ENCODE results near the gene AIP.
"Not testable (repeated sequence)": the region's sequence is repeated elsewhere in the genome, so short reads cannot be mapped to it uniquely, and the experiment has no call there.

The AIP gene

GRCh38 chr11:67449116-67449844, 33.5 kb upstream of the AIP start:
- no peak for DNase-seq (ENCODE audit: low read depth)

DNA sequence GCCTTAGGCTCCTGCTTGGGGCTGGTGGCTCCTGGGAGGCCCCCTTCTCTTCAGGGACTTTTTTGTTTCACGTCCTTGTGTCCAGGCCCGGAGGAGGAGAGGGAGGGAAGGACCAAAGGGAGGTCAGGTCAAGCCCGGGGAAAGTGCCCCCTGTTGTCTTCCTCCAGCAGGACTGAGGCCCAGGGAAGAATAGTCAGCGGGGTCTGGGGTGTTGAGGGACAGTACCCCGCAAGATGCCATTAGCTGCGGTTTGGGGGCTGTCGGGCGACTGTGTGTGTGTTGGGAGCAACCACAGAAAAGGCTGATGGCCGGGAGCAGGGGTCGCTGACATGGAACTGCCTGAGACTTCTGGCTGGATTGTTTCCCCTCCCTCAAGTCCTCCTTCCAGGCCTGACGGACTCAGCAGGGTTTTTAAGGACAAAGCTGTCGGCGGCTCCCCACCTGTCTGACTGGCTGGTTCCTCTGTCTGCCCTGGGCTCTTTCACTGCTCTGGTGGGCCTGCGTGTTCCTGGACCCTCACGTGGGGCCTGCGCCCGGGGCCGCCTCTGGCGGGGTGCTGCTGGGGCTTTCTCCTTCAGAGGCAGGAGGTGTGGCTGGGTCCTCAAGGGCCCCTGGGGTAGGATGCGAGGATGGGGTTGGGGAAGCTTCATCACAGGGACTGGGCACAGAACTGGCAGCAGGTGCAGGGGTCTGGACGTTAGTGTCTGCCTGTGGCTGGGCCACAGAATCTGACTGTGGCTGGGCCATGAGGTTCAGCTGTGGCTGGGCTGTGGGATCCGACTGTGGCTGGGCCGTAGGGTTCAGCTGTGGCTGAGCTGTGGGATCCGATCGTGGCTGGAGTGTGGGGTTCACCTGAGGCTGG, 31.8 kb upstream of the AIP start:
- no peak for DNase-seq (ENCODE audit: low read depth)

DNA sequence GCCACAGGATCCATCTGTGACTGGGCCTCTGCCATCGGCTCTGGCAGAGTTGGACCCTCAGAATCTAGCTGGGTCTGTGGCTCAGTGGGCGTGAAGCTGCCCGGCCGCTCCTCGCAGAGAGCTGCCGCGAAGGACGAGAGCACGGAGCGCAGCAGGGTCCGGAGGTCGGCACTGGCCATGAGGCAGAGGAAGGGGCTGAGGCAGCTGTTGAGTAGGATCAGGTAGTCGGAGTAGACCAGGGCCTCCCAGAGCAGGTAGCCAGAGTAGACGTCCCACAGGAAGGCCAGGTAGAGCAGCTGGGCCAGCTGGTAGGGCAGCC, 31.2 kb upstream of the AIP start:
- no peak for DNase-seq (ENCODE audit: low read depth)

DNA sequence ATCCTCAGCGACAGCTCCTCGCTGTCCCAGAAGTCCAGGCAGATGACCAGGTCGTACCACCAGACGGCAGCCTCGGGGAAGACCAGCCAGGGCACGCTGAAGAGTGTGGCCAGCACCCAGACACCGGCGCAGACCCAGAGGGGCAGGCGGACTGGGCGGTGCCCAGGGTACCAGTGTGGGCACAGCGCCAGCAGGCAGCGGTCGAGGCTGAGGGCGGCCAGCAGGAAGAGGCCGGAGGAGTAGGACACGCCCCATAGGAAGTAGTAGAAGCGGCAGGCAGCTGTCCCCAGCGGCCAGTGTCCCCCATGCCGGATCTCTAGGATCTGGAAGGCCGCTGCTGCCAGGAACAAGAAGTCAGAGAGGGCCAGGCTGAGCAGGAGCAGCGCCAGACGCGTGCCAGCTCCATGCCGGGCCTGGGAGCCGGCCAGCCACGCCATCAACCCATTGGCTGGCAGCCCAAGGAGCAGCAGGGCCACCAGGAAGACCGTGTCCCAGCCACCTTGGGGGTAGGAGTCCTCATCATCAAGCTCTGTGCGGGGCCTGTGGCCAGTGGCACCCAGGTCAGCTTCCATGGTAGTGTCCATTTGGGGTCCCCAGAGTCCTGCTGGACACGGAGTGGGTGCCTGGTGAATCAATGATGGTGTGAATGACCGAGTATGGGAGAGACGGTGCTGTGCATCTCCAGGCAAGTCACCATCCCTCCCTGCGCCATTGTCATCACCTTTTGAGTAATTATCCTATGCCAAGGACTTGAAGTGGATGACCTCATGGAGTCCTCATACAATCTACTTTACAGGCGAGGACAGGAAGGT, 30.5 kb upstream of the AIP start, which contains the start of gene GPR152:
Gene GPR152 (minus strand): TSS at position 589 of the 812 bp plus-strand sequence. CDS start 5 bp downstream, at position 584.
- no peak for DNase-seq (ENCODE audit: low read depth)

DNA sequence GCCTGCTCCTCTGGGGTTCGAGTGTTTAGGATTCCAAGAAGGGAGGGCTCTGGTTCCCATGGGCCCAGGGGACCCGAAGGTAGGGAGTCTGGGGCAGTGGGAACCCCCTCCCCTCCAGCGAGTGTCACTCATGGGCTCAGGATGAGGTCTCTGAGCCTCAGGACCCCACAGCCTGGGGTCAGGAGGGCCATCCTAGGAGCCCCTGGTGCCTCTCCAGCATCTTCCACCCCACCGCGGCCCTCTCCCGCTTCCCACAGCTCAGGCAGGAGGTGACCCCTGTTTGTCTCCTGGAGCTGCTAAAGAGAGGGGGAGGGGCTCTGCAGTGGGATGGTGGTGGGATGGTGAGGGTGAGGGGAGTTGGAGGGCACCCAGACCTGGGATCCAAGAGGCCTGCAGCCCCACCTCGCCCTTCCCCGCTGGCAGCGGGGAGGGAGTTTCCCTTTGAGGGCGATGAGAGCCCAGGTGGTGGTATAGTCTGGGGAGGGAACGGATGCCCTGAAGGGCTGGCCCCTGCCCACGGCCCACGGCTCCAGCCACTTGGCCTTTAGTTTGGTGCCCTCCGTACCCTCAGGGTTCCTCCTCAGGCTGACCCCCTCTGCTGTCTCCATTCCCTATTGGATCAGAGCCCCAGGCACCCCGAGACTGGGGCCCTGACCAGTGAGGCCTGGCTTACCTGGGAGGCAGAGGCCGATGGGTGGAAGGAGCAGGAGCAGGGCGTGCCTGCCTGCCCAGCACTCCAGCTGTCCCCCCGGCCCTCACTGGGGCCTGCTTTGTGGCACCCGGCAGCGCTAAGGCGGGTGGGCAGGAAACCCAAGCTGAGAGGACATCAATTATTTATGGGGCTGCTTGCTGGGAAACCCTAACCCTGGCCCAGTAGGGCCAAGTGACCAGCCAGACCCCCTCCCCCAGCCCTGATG, 28.8 kb upstream of the AIP start:
- no peak for DNase-seq (ENCODE audit: low read depth)

DNA sequence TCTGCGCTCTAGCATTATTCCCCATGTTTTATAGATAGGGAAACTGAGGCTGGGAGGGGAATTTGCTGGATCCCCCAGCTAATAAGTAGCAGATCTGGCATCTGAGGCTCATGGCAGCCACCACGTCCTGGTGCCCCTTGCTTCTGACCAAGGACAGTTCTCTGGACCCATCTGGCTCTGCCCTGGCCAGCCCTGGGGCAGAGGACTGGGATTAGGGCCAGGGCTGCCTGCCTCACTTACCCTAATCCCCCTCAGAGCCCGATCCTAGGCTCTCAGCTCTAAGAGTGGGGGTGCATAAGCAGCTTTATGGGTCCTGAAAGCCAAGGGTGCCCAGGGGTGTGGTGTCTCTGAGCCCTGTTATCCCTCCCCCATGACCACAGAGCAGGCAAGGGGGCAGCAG, 27.8 kb upstream of the AIP start, which contains the start of gene CABP4:
Gene CABP4 (plus strand): TSS at position 301 of the 400 bp plus-strand sequence. CDS start 70 bp downstream, at position 371.
- DNase-seq (ENCODE audit: low read depth): no peak

- no peak for DNase-seq (ENCODE audit: low read depth)
Observed at GRCh38 chr11:67456068-67456705, 26.6 kb upstream of the AIP start.

DNA sequence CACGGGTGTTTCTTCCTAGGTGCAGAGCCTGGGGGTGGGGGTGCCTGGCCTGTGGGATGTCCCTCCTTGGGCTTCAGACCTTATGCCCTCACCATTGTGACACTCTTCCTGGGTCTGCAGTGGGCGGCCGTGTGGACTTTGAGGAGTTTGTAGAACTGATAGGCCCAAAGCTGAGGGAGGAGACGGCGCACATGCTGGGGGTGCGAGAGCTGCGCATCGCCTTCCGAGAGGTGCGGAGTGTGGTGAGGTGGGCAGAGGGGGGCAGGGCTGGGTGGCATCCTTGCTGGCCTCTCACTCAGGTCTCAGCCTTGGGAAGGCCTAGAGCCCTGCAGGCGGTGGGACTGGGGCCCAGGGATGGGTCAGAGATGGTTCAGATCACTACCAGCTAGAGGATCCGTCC, 25.4 kb upstream of the AIP start:
- DNase-seq (ENCODE audit: low read depth): no peak

GRCh38 chr11:67458266-67458665, 24.6 kb upstream of the AIP start:
- DNase-seq (ENCODE audit: low read depth): no peak

- no peak for DNase-seq (ENCODE audit: low read depth)
Observed at GRCh38 chr11:67463186-67463585, 19.6 kb upstream of the AIP start.

- DNase-seq (ENCODE audit: low read depth): no peak
Observed at GRCh38 chr11:67463680-67464410, 19.0 kb upstream of the AIP start.

DNA sequence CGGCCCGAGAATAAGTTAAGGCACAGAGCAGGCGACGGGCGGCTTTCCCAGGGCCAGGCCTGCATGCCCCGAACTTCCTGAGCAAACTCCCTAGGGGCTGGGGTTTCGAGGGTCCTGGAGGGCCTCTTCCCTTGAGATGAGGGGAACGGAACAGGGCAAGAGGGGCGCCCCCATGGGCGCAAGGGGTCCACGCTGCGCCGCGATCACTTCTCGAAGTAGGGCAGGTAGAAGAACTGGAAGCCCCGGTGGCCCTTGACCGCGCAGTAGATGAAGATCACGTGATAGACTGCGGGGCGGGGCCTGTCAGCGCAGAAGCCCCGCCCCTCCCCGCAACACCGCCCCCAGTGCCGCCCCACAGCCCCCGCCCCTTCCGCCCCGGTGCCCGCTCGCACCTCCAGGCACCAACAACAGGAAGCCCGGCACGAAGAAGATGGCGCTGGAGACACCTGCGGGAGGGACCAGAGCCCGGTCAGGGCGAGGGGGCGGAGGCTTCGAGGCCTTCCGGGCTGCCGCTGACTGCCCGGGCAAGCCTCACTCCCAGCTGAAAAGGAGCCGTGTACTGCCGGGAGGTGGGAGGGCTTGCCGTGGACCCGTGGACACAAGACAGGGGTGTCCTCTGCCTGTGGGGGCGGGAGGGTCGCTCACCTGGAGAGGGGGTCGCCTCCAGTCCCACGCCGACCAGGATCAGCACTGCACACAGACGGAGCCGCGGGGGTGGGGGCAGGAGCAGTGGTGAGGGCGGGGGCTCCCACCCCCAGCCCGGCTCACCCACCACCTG, 18.2 kb upstream of the AIP start:
- peak; percentile 90 for DNase-seq (ENCODE audit: low read depth)

DNA sequence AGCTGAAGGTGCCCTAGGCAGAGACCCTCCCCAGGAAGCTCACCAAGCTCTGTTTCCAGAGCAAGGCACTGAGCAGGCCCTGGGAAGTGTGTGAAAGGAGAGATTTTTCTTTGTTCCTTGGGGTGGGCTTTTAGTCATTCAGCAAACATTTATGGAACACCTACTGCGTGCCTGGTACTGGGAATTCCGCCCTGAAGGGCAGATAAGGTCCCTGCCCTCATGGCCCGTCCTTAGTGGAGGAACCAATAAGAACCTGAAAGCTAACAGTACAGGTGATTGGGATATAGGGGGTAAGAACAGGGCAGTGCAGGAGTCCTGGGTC, 17.7 kb upstream of the AIP start:
- DNase-seq (ENCODE audit: low read depth): no peak

- not testable (repeated sequence) for DNase-seq (ENCODE audit: low read depth)
Observed at GRCh38 chr11:67465530-67465929, 17.3 kb upstream of the AIP start.

- no peak for DNase-seq (ENCODE audit: low read depth)
Observed at GRCh38 chr11:67466367-67466766, 16.5 kb upstream of the AIP start.

DNA sequence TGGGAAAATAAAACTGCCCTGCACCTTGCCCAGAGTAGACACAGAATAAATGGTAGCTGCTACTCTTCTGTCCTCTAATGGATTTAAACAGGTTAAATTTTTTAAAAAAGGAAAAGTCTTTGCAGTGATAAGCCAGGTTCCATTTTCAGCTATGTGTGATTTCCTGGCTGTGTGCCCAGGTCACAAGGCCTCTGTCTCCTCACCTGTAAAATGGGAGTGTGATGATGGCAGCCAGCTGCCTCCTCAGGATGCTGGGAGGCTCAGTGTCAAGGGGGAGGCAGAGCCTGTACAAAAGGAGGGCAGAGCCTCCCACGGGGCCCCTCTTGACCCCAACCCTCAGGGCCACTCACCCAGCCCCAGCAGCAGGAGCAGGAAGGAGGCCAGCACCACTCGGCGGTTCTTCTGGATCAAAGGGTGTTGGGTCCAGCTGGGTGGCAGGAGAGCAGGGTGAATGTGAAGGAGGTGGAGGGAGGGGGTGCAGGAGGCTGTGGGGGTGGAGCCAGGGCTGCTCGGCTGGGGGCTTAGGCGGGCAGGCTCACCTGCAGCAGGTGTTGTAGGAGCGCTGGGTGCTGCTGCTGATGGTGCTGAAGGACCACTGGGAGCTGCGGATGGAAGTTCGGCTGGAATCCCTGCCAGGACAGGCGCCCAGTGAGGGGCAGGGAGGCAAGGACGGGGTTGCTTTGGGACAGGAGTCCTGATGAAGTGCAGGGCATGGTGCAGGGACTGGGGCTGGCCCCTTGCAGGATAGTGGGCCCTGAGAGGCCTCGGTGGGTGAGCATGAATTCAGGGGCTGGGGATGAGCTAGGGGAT, 15.7 kb upstream of the AIP start:
- DNase-seq (ENCODE audit: low read depth): no peak

DNA sequence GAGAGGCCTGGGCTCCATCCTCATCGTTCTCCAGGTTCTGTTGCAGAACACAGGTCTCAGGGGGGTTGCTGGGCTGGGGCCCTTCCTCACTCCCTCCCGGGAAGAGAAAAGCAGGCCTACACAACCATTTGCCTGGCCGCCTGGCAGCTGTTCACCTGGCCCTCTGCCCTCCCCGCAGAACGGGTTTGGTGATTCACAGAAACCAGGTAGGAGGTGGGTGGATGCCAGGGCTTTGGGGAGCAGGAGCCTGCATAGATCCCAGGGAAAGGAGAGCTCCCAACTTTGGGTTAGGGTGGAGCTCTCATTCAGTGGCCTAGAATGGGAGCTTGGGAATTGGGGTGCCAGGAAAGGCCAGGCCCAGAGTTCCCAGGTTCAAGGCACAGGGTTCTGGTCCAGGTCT, 14.8 kb upstream of the AIP start:
- DNase-seq (ENCODE audit: low read depth): no peak

GRCh38 chr11:67468456-67468758, 14.4 kb upstream of the AIP start:
- no peak for DNase-seq (ENCODE audit: low read depth)

All from activated gamma-delta T cell treated with anti-CD3 and anti-CD28 coated beads, Interleukin-2, amount 50 U/mL, for 16 hours (primary cell).